ENCODE results near the gene KLHL18. TPM values are rescaled to one million over a fixed set of nuclear protein-coding genes. Genes with fewer than 3 reads are reported as not detected.
"Not testable (repeated sequence)": the region's sequence is repeated elsewhere in the genome, so short reads cannot be mapped to it uniquely, and the experiment has no call there.

The KLHL18 gene
- total and polyA plus RNA-seq, 4 donors, result 3.5 to 12.6 (median 10.3) TPM

DNA sequence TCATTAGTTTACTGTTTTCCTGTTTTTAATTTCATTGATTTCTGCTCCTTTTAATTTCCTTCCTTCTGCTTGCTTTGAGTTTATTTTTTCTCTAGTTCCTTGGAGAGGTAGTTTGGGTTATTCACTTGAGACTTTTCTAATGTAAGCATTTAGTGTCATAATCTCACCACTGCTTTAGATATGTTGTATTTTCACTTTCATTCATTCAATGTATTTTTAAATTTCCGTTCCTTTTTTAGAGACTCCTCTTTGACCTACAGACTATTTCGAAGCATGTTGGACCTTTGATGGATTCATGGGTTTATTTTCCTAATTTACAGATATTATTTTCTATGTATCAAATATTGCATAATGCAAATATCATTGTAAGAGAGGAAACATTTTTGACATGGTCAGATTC, 23.3 kb downstream of the KLHL18 start (continued):
- TF ChIP-seq, protein P1, sequence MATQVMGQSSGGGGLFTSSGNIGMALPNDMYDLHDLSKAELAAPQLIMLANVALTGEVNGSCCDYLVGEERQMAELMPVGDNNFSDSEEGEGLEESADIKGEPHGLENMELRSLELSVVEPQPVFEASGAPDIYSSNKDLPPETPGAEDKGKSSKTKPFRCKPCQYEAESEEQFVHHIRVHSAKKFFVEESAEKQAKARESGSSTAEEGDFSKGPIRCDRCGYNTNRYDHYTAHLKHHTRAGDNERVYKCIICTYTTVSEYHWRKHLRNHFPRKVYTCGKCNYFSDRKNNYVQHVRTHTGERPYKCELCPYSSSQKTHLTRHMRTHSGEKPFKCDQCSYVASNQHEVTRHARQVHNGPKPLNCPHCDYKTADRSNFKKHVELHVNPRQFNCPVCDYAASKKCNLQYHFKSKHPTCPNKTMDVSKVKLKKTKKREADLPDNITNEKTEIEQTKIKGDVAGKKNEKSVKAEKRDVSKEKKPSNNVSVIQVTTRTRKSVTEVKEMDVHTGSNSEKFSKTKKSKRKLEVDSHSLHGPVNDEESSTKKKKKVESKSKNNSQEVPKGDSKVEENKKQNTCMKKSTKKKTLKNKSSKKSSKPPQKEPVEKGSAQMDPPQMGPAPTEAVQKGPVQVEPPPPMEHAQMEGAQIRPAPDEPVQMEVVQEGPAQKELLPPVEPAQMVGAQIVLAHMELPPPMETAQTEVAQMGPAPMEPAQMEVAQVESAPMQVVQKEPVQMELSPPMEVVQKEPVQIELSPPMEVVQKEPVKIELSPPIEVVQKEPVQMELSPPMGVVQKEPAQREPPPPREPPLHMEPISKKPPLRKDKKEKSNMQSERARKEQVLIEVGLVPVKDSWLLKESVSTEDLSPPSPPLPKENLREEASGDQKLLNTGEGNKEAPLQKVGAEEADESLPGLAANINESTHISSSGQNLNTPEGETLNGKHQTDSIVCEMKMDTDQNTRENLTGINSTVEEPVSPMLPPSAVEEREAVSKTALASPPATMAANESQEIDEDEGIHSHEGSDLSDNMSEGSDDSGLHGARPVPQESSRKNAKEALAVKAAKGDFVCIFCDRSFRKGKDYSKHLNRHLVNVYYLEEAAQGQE (IDR thresholded peaks at IDR 0.05), result no peak

DNA sequence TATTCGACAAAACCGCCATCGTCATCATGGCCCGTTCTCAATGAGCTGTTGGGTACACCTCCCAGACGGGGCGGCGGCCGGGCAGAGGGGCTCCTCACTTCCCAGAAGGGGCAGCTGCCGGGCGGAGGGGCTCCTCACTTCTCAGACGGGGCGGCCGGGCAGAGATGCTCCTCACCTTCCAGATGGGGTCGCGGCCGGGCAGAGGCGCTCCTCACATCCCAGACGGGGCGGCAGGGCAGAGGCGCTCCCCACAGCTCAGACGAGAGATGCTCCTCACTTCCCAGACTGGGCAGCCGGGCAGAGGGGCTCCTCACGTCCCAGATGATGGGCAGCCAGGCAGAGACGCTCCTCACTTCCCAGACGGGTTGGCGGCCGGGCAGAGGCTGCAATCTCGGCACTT, 26.5 kb downstream of the KLHL18 start:
- not testable (repeated sequence) for H3K9ac ChIP-seq (ENCODE audit: low read depth in 1 of 2, low read length in 2 of 2); H3K9me3 ChIP-seq (ENCODE audit: control insufficient read depth in 4 of 4, low read length in 3 of 4); H3K36me3 ChIP-seq (ENCODE audit: control insufficient read depth in 4 of 4, insufficient read depth in 3 of 4, low read depth in 1 of 4, low read length in 3 of 4); H3K27ac ChIP-seq (ENCODE audit: low read depth in 1 of 2, low read length in 2 of 2); H3K4me3 ChIP-seq (ENCODE audit: low read depth in 1 of 3, low read length in 3 of 3); DNase-seq (ENCODE audit: low spot score); H3K4me1 ChIP-seq (ENCODE audit: control insufficient read depth in 4 of 4, insufficient read depth in 4 of 4, low read length in 3 of 4); H3K27me3 ChIP-seq (ENCODE audit: control insufficient read depth in 4 of 4, insufficient read depth in 4 of 4, low read length in 3 of 4)
- 97% methylated on average over 26 of the region's 28 CpGs for WGBS

DNA sequence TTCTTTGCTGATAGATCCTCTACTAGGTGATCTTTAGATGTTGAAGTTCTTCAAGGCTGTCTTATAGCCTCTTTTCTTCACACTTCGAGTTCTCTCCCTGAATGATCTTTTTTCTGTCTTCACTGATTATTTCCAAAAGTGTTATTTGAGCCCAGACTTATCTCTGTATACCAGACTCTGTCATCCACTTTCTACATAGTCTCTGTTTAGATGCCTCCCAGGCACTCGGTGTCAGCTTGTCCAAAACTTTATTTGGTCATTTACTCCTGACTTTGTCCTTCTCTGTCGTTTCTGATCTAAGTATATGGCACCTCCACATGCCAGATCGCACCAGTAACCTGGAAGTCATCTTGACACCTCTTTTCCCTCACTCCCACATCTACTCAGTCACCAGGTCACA, 27.6 kb downstream of the KLHL18 start:
- no peak for DNase-seq (ENCODE audit: low spot score)
- H3K4me3 ChIP-seq (ENCODE audit: low read depth in 1 of 3, low read length in 3 of 3), result no peak overlapping the region
- no peaks in the 10 kb centered on the region for H3K27me3 ChIP-seq (ENCODE audit: control insufficient read depth in 4 of 4, insufficient read depth in 4 of 4, low read length in 3 of 4)
- no peaks in the 10 kb centered on the region for H3K9me3 ChIP-seq (ENCODE audit: control insufficient read depth in 4 of 4, low read length in 3 of 4)
- H3K4me1 ChIP-seq (ENCODE audit: control insufficient read depth in 4 of 4, insufficient read depth in 4 of 4, low read length in 3 of 4), result peaks cover 0 to 2% (median 1%) of the 10 kb centered on the region in 4 donors
- H3K9ac ChIP-seq (ENCODE audit: low read depth in 1 of 2, low read length in 2 of 2), result no peak overlapping the region
- no peak for TF ChIP-seq HNF4G (IDR thresholded peaks at IDR 0.05)
- TF ChIP-seq GABPA (IDR thresholded peaks at IDR 0.05 in 1 of 2, conservative IDR thresholded peaks at IDR 0.05 in 1 of 2), result no peak
- TF ChIP-seq RXRA (IDR thresholded peaks at IDR 0.05), result no peak
- TF ChIP-seq, protein P2, sequence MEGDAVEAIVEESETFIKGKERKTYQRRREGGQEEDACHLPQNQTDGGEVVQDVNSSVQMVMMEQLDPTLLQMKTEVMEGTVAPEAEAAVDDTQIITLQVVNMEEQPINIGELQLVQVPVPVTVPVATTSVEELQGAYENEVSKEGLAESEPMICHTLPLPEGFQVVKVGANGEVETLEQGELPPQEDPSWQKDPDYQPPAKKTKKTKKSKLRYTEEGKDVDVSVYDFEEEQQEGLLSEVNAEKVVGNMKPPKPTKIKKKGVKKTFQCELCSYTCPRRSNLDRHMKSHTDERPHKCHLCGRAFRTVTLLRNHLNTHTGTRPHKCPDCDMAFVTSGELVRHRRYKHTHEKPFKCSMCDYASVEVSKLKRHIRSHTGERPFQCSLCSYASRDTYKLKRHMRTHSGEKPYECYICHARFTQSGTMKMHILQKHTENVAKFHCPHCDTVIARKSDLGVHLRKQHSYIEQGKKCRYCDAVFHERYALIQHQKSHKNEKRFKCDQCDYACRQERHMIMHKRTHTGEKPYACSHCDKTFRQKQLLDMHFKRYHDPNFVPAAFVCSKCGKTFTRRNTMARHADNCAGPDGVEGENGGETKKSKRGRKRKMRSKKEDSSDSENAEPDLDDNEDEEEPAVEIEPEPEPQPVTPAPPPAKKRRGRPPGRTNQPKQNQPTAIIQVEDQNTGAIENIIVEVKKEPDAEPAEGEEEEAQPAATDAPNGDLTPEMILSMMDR (IDR thresholded peaks at IDR 0.05; ENCODE audit: low read depth, low read length, missing input control), result no peak
- no peak for TF ChIP-seq NR2F2 (IDR thresholded peaks at IDR 0.05)
- no peak for TF ChIP-seq HNF4A (conservative IDR thresholded peaks at IDR 0.05)
- TF ChIP-seq YY1 (IDR thresholded peaks at IDR 0.05), result no peak
- no peak for TF ChIP-seq MAX (IDR thresholded peaks at IDR 0.05)
- no peak for TF ChIP-seq ATF3 (IDR thresholded peaks at IDR 0.05)
- no peak for TF ChIP-seq SP1 (IDR thresholded peaks at IDR 0.05)
- TF ChIP-seq TAF1 (conservative IDR thresholded peaks at IDR 0.05), result no peak
- TF ChIP-seq, protein P3, sequence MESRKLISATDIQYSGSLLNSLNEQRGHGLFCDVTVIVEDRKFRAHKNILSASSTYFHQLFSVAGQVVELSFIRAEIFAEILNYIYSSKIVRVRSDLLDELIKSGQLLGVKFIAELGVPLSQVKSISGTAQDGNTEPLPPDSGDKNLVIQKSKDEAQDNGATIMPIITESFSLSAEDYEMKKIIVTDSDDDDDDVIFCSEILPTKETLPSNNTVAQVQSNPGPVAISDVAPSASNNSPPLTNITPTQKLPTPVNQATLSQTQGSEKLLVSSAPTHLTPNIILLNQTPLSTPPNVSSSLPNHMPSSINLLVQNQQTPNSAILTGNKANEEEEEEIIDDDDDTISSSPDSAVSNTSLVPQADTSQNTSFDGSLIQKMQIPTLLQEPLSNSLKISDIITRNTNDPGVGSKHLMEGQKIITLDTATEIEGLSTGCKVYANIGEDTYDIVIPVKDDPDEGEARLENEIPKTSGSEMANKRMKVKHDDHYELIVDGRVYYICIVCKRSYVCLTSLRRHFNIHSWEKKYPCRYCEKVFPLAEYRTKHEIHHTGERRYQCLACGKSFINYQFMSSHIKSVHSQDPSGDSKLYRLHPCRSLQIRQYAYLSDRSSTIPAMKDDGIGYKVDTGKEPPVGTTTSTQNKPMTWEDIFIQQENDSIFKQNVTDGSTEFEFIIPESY (IDR thresholded peaks at IDR 0.05), result no peak
- no peak for TF ChIP-seq FOXA2 (IDR thresholded peaks at IDR 0.05)
- TF ChIP-seq EGR1 (IDR thresholded peaks at IDR 0.05; ENCODE audit: low read depth in 2 of 2), result no peak
- TF ChIP-seq JUND (IDR thresholded peaks at IDR 0.05), result no peak
- TF ChIP-seq, protein P1 (IDR thresholded peaks at IDR 0.05), result no peak
- no peak for TF ChIP-seq FOXA1 (IDR thresholded peaks at IDR 0.05)
- no peak for TF ChIP-seq RAD21 (IDR thresholded peaks at IDR 0.05)
- H3K36me3 ChIP-seq (ENCODE audit: control insufficient read depth in 4 of 4, insufficient read depth in 3 of 4, low read depth in 1 of 4, low read length in 3 of 4), result no peaks in the 10 kb centered on the region
- WGBS, result 92% methylated on average over 4 of the region's 4 CpGs
- no peak overlapping the region for H3K27ac ChIP-seq (ENCODE audit: low read depth in 1 of 2, low read length in 2 of 2)

All from liver (tissue), 9 donors.